ENCODE results near the gene RAPSN.

GRCh38 chr11:47413351-47413750 lies 35.6 kb downstream of the RAPSN start:
- TF ChIP-seq CTCF (conservative IDR thresholded peaks at IDR 0.05 in 1 of 2, IDR thresholded peaks at IDR 0.05 in 1 of 2; ENCODE audit: low read depth in 1 of 2, low read length in 2 of 2): no peak
- no peak for TF ChIP-seq EZH2 (IDR thresholded peaks at IDR 0.05; ENCODE audit: low read length, missing control alignments)

Data from fibroblast of lung (primary cell).